A549 (cell line): ENCODE data around the gene CEP63. TPM values are rescaled to one million over a fixed set of nuclear protein-coding genes. Genes with fewer than 3 reads are reported as not detected.

Experiments used
- ATAC-seq, 2 experiments: fragments of 200-7000 bp in 1 of 2; fragments of >200 bp in 1 of 2; cut with Nextera tagmentation in 1 of 2; cut with Tn5 transposase in 1 of 2; 3 replicates each; pipeline versions ENCODE4 v1.8.0 to v1.9.1; 2018 to 2020; ENCODE audit warnings: mild to moderate bottlenecking in 1 of 2, moderate library complexity in 1 of 2
- CTCF ChIA-PET: fragments of 300-600 bp; sonication (Branson Sonifier 250); formaldehyde crosslinking; extraction: SDS; loops from one replicate; lab custom pipeline; 2021; ENCODE audit warnings: antibody characterized with exemption, inconsistent platforms; lab: Yijun Ruan, JAX
- POLR2A ChIA-PET: fragments of 350-600 bp; formaldehyde crosslinking; extraction: SDS; loops from one replicate; lab custom pipeline; 2021; ENCODE audit warnings: antibody characterized with exemption, inconsistent platforms; lab: Yijun Ruan, JAX
- DNase-seq, 2 experiments: peaks; one replicate each; pipeline versions ENCODE4 v3.0.0 to v3.0.0-alpha.2; 2011 to 2016; ENCODE audit warnings: low read depth in 1 of 2, low spot score in 1 of 2
- FAIRE-seq: peaks from 2 replicates; lab custom pipeline; 2011; peaks lifted over from hg19 to GRCh38; lab: Jason Lieb, UNC
- H3K27ac ChIP-seq, 2 experiments: fragments of >200 bp; sonication (Bioruptor Twin); formaldehyde crosslinking; 3 replicates each; pipeline ENCODE4 v1.5.1; 2016 to 2017
- H3K4me1 ChIP-seq: fragments of >200 bp; sonication (Bioruptor Twin); formaldehyde crosslinking; 3 replicates; pipeline ENCODE4 v1.6.1; 2016
- H3K4me2 ChIP-seq: fragments of >200 bp; sonication (Bioruptor Twin); formaldehyde crosslinking; 3 replicates; pipeline ENCODE4 v1.6.1; 2016
- H3K4me3 ChIP-seq: fragments of >200 bp; sonication (Bioruptor Twin); formaldehyde crosslinking; 3 replicates; pipeline ENCODE4 v1.5.1; 2016
- H3K9me3 ChIP-seq: fragments of >200 bp; sonication (Bioruptor Twin); formaldehyde crosslinking; 3 replicates; pipeline ENCODE4 v1.6.1; 2016
- BHLHE40 ChIP-seq: IDR thresholded peaks from 2 replicates; pipeline ENCODE4 v1.6.1; 2012; ENCODE audit warnings: low read depth, low read length, inconsistent platforms
- CEBPB ChIP-seq, 2 experiments: fragments of >200 bp in 1 of 2; sonication (Bioruptor Twin) in 1 of 2; formaldehyde crosslinking in 1 of 2; IDR thresholded peaks; 2 replicates each; pipeline ENCODE4 v1.6.1; 2012 to 2016
- EHMT2 ChIP-seq: fragments of 200-600 bp; sonication (generic); IDR thresholded peaks from 2 replicates; pipeline ENCODE4 v1.6.1; 2016; ENCODE audit warnings: antibody characterized with exemption, low read depth, mild to moderate bottlenecking, moderate library complexity
- HDAC2 ChIP-seq: fragments of 200-600 bp; sonication (generic); IDR thresholded peaks from 2 replicates; pipeline ENCODE4 v1.6.1; 2016
- HMGXB4 ChIP-seq: fragments of 250-450 bp; sonication (Bioruptor Pico); IDR thresholded peaks from 2 replicates; pipeline ENCODE4 v1.5.0; 2021; ENCODE audit warnings: mild to moderate bottlenecking, moderate library complexity, borderline replicate concordance
- HOXA7 ChIP-seq: fragments of 250-450 bp; sonication (Bioruptor Pico); IDR thresholded peaks from 2 replicates; pipeline ENCODE4 v1.5.0; 2020; ENCODE audit warnings: mild to moderate bottlenecking, moderate library complexity
- HOXB13 ChIP-seq: fragments of 250-450 bp; sonication (Bioruptor Pico); IDR thresholded peaks from 2 replicates; pipeline ENCODE4 v1.5.0; 2020; ENCODE audit warnings: low read depth, mild to moderate bottlenecking, moderate library complexity
- HOXB5 ChIP-seq: fragments of 250-450 bp; sonication (Bioruptor Pico); IDR thresholded peaks from 2 replicates; pipeline ENCODE4 v1.5.0; 2020; ENCODE audit warnings: mild to moderate bottlenecking, moderate library complexity
- JUNB ChIP-seq: fragments of >200 bp; sonication (Bioruptor Twin); formaldehyde crosslinking; IDR thresholded peaks from 2 replicates; pipeline ENCODE4 v1.6.1; 2016
- MYC ChIP-seq: IDR thresholded peaks from 2 replicates; pipeline ENCODE4 v1.6.1; 2012; ENCODE audit warnings: mild to moderate bottlenecking, inconsistent platforms, low read length, improper control_type of control experiment, borderline replicate concordance
- NPAS2 ChIP-seq: fragments of 250-450 bp; sonication (Bioruptor Pico); IDR thresholded peaks from 2 replicates; pipeline ENCODE4 v1.8.0; 2022; ENCODE audit warnings: mild to moderate bottlenecking, moderate library complexity, borderline replicate concordance
- POLR2A ChIP-seq: IDR thresholded peaks from 2 replicates; pipeline ENCODE4 v1.6.1; 2012; ENCODE audit warnings: mild to moderate bottlenecking, low read length
- RAD21 ChIP-seq, 2 experiments: fragments of >200 bp in 1 of 2; sonication (Bioruptor Twin) in 1 of 2; formaldehyde crosslinking in 1 of 2; IDR thresholded peaks in 1 of 2; conservative IDR thresholded peaks in 1 of 2; 2 replicates in 1 of 2; 3 replicates in 1 of 2; pipeline ENCODE4 v1.6.1; 2012 to 2018; ENCODE audit warnings: inconsistent platforms in 1 of 2
- RCOR1 ChIP-seq: fragments of 150-350 bp; IDR thresholded peaks from 2 replicates; pipeline ENCODE4 v1.6.1; 2014; ENCODE audit warnings: antibody characterized with exemption, low read length, low read depth
- SMC3 ChIP-seq: fragments of >200 bp; sonication (Bioruptor Twin); formaldehyde crosslinking; IDR thresholded peaks from 3 replicates; pipeline ENCODE4 v1.6.1; 2018; ENCODE audit warnings: inconsistent platforms
- SREBF2 ChIP-seq: fragments of 450-650 bp; IDR thresholded peaks from 2 replicates; pipeline ENCODE4 v1.6.1; 2014; ENCODE audit warnings: mild to moderate bottlenecking, moderate library complexity
- TFCP2L1 ChIP-seq: fragments of 250-450 bp; sonication (Bioruptor Pico); IDR thresholded peaks from 2 replicates; pipeline ENCODE4 v1.5.0; 2021; ENCODE audit warnings: mild to moderate bottlenecking
- ZFP36 ChIP-seq: fragments of 450-650 bp; IDR thresholded peaks from 2 replicates; pipeline ENCODE4 v1.6.1; 2014; ENCODE audit warnings: borderline replicate concordance; ENCODE audit not compliant: partially characterized antibody
- WGBS: methylation state at CpG from one replicate; pipeline ENCODE4 v1.1.6; 2017; ENCODE audit errors: missing lambda C conversion rate; 5-methylcytosine and 5-hydroxymethylcytosine counted together
- polyA plus RNA-seq, 4 experiments: library from polyadenylated mRNA; depleted of rRNA in 3 of 4; stranded (reverse); fragments of >200 nt; fragmentation: RNase III in 1 of 4; extraction: RNeasy Plus Mini Kit Qiagen cat#74134 plus additional on column Dnase treatment in 1 of 4; gene quantifications; 2 replicates in 3 of 4; 3 replicates in 1 of 4; pipeline ENCODE4 v1.2.3, GENCODE V29; 2011 to 2017
- TF ChIP-seq, protein P1 (sequence below): fragments of >200 bp; sonication (Bioruptor Twin); formaldehyde crosslinking; IDR thresholded peaks from 2 replicates; pipeline ENCODE4 v1.6.1; 2016
- TF ChIP-seq, protein P2 (sequence below): fragments of 450-650 bp; IDR thresholded peaks from 2 replicates; pipeline ENCODE4 v1.6.1; 2014; ENCODE audit warnings: antibody characterized with exemption
- TF ChIP-seq, protein P3 (sequence below): IDR thresholded peaks from 2 replicates; pipeline ENCODE4 v1.6.1; 2012; ENCODE audit warnings: low read depth, borderline replicate concordance
- TF ChIP-seq, protein P4 (sequence below): fragments of 150-350 bp; IDR thresholded peaks from 2 replicates; pipeline ENCODE4 v1.6.1; 2014; ENCODE audit warnings: low read depth, mild to moderate bottlenecking, low read length
- TF ChIP-seq, protein P5 (sequence below): fragments of 250-450 bp; sonication (Bioruptor Pico); IDR thresholded peaks from 2 replicates; pipeline ENCODE4 v1.5.0; 2020; ENCODE audit warnings: low read depth, mild to moderate bottlenecking, moderate library complexity

The CEP63 gene
- polyA plus RNA-seq, 2 of the 4 experiments (the other 2 are of a cell fraction) = 17.4 to 24.0 TPM

DNA sequence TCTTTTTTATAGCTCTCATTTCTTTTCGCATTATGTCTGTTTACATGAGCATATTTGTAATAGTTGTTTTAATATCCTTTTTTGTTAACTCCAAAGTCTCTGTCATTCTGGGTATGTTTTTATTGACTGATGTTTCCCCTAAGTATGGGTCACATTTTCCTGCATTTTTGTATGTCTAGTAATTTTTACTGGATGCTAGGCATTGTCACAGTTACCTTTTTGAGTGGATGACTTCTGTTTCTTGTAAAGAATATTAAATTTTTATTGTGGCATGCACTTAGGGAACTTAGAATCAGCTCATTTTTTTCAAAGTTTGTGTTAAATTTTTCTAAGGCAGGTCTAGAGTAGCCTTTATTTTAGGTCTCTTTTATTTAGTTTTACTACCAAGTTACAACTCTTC is 40.8 kb upstream of the CEP63 start:
- Histone ChIP-seq H3K4me2 (no peak overlapping the region), H3K4me1 (no peaks in the 10 kb centered on the region), H3K4me3 (no peak overlapping the region), H3K27ac (no peak overlapping the region)
- POLR2A ChIA-PET = no interaction called here
- ATAC-seq (no peak), DNase-seq (no peak), FAIRE-seq (no peak)
- CTCF ChIA-PET = interaction anchor here (0.9 to 2.1 kb wide), 4 partner anchors 13 to 133 kb away, joined by 3 to 6 read pairs (median 4); no protein-coding TSS in a partner anchor
- no peak for TF ChIP-seq NPAS2 (CRISPR knock-in tag)
- no peak for TF ChIP-seq EHMT2
- no peak for TF ChIP-seq JUNB
- TF ChIP-seq, protein P1, sequence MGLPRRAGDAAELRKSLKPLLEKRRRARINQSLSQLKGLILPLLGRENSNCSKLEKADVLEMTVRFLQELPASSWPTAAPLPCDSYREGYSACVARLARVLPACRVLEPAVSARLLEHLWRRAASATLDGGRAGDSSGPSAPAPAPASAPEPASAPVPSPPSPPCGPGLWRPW = no peak
- no peak for TF ChIP-seq RCOR1
- no peak for TF ChIP-seq POLR2A
- TF ChIP-seq SMC3 = no peak
- TF ChIP-seq ZFP36 = no peak
- TF ChIP-seq TFCP2L1 (CRISPR knock-in tag) = no peak
- TF ChIP-seq MYC = no peak
- no peak for TF ChIP-seq HOXB13 (CRISPR knock-in tag)
- TF ChIP-seq HOXA7 = no peak
- TF ChIP-seq, protein P2, sequence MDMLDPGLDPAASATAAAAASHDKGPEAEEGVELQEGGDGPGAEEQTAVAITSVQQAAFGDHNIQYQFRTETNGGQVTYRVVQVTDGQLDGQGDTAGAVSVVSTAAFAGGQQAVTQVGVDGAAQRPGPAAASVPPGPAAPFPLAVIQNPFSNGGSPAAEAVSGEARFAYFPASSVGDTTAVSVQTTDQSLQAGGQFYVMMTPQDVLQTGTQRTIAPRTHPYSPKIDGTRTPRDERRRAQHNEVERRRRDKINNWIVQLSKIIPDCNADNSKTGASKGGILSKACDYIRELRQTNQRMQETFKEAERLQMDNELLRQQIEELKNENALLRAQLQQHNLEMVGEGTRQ = no peak
- TF ChIP-seq CEBPB (IDR thresholded peaks at IDR 0.05) = no peak
- TF ChIP-seq SREBF2 = no peak
- TF ChIP-seq, protein P3, sequence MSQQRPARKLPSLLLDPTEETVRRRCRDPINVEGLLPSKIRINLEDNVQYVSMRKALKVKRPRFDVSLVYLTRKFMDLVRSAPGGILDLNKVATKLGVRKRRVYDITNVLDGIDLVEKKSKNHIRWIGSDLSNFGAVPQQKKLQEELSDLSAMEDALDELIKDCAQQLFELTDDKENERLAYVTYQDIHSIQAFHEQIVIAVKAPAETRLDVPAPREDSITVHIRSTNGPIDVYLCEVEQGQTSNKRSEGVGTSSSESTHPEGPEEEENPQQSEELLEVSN = no peak
- TF ChIP-seq, all 56 proteins: peak for 0
- WGBS = 85% methylated on average over 1 of the region's 1 CpG
- H3K9me3 ChIP-seq = 0 out of 3 replicates have a peak, but pooled peaks cover 2% of the 10 kb centered on the region

GRCh38 chr3:134445636-134446035 is 40.2 kb upstream of the CEP63 start:
- POLR2A ChIA-PET = no interaction called here
- FAIRE-seq = no peak

DNA sequence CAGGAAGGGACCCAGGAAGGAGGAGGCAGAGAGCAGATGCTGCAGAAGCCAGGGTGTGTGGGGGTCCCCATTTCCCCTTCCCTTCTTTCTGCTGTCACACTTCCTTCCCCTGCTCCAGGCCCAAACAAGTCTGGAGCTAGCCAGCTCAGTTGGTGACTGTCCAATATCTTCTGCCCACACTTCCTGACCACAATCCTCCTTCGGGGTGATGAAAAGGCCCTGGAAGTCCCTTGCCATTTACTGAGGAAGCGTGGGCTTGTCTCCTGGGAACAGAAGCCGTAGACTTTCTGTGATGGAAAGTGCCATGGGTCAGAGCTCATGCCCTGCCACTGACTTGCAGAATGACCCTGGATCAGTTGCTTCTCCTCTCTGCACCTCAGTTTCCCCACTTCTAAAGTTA is 39.1 kb upstream of the CEP63 start:
- 86% methylated on average over 3 of the region's 3 CpGs for WGBS
- CTCF ChIA-PET = interaction anchor here (1.2 to 1.4 kb wide), 2 partner anchors 139 to 144 kb away, joined by 3 read pairs; no protein-coding TSS in a partner anchor
- H3K4me2 ChIP-seq = no peak overlapping the region
- no peak for FAIRE-seq
- DNase-seq = no peak
- POLR2A ChIA-PET = no interaction called here
- H3K9me3 ChIP-seq = 0 out of 3 replicates have a peak, but pooled peaks cover 2% of the 10 kb centered on the region
- no peak overlapping the region for H3K27ac ChIP-seq
- no peak for TF ChIP-seq HOXB5 (CRISPR knock-in tag)
- TF ChIP-seq, protein P2 = no peak
- no peak for TF ChIP-seq HMGXB4 (CRISPR knock-in tag)
- TF ChIP-seq, all 56 proteins: peak for 0
- Histone ChIP-seq H3K4me3 (no peak overlapping the region), H3K4me1 (no peaks in the 10 kb centered on the region)
- no peak for ATAC-seq

More at GRCh38 chr3:134445636-134446035, 40.2 kb upstream of the CEP63 start:
- H3K4me1 ChIP-seq = no peaks in the 10 kb centered on the region
- WGBS = 45% methylated on average over 1 of the region's 1 CpG
- H3K9me3 ChIP-seq = 0 out of 3 replicates have a peak, but pooled peaks cover 2% of the 10 kb centered on the region
- H3K27ac ChIP-seq = no peak overlapping the region
- H3K4me3 ChIP-seq = no peak overlapping the region
- CTCF ChIA-PET = interaction anchor here (0.9 to 2.1 kb wide), 4 partner anchors 12 to 133 kb away, joined by 3 to 6 read pairs (median 4); no protein-coding TSS in a partner anchor
- ATAC-seq = no peak
- DNase-seq = no peak
- no peak overlapping the region for H3K4me2 ChIP-seq
- TF ChIP-seq HDAC2 (no peak), RAD21 (conservative IDR thresholded peaks at IDR 0.05 in 1 of 2, IDR thresholded peaks at IDR 0.05 in 1 of 2) (no peak), ZFP36 (no peak), BHLHE40 (no peak)
- TF ChIP-seq, protein P4, sequence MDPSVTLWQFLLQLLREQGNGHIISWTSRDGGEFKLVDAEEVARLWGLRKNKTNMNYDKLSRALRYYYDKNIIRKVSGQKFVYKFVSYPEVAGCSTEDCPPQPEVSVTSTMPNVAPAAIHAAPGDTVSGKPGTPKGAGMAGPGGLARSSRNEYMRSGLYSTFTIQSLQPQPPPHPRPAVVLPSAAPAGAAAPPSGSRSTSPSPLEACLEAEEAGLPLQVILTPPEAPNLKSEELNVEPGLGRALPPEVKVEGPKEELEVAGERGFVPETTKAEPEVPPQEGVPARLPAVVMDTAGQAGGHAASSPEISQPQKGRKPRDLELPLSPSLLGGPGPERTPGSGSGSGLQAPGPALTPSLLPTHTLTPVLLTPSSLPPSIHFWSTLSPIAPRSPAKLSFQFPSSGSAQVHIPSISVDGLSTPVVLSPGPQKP = no peak
- TF ChIP-seq, protein P5, sequence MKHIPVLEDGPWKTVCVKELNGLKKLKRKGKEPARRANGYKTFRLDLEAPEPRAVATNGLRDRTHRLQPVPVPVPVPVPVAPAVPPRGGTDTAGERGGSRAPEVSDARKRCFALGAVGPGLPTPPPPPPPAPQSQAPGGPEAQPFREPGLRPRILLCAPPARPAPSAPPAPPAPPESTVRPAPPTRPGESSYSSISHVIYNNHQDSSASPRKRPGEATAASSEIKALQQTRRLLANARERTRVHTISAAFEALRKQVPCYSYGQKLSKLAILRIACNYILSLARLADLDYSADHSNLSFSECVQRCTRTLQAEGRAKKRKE (CRISPR knock-in tag) = no peak
